Stimulated activated naive CD8-positive, alpha-beta T cell treated with anti-CD3 and anti-CD28 coated beads, Interleukin-15, amount 100 ng/mL, for 72 hours (primary cell): Measurements from ENCODE around the gene TMEM236.

Experiments used
- ATAC-seq: fragments of 150-1000 bp; cut with Tn5 transposase; 2 replicates; pipeline ENCODE4 v1.10.0; 2021; ENCODE audit warnings: mild to moderate bottlenecking, moderate library complexity
- DNase-seq, 2 donors: peaks; one replicate each; pipeline ENCODE4 v3.0.0; 2021 to 2022
- H3K27ac Mint-ChIP-seq, 2 donors: one replicate each; pipeline ENCODE4 v1.8.0; 2022; ENCODE audit warnings: mild to moderate bottlenecking in 2 of 2, mixed read lengths in 2 of 2, moderate library complexity in 2 of 2
- H3K27me3 Mint-ChIP-seq: one replicate; pipeline ENCODE4 v1.8.0; 2022; ENCODE audit warnings: mixed read lengths
- H3K4me1 Mint-ChIP-seq: one replicate; pipeline ENCODE4 v1.8.0; 2022; ENCODE audit warnings: mild to moderate bottlenecking, mixed read lengths
- H3K4me3 Mint-ChIP-seq, 2 donors: one replicate each; pipeline ENCODE4 v1.8.0; 2022; ENCODE audit warnings: mild to moderate bottlenecking in 2 of 2, mixed read lengths in 2 of 2, moderate library complexity in 1 of 2
- H3K9me3 Mint-ChIP-seq, 2 donors: one replicate each; pipeline ENCODE4 v1.8.0; 2022; ENCODE audit warnings: mixed read lengths in 2 of 2

TMEM236 gene

DNA sequence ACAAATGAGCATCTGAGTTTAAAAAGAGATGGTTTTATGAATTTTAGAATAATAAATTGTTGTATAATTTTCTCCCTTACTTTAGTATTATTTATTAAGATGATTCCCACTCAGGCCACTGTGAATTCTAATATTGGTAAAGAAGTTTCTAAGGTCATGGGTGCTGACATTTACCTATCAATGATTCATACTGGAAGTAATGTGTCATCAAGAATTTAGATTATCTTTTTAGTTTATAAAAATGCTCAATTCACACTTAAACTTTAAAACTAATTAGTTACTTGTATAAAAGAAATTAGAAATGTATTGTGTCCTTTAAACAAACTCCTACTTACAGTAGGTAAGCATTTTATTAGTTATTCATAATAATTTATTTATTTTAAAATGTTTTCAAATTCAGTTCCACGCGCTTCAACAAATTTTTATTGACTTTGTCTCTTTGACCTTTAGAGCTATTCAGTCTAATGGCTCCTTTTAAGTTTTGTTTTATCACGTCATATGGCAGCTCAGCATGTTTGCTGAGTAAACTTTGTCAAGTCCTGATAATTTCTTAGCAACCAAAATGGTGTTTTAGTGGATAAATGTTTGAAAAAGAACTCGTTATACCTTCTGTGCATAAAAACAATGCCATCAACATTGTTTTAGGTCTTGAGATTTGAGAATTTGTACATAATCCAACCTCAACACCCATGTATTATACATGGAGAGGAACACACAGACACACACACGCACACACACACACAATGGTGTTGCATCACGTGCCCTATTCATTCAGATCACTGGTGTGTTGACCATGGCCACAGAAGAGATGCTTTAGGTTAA lies 42.0 kb downstream of the TMEM236 start:
- ATAC-seq (no peak), DNase-seq (no peak)
- no peaks in the 10 kb centered on the region for H3K27me3 Mint-ChIP-seq
- peaks cover 6% of the 10 kb centered on the region for H3K4me1 Mint-ChIP-seq
- no peaks in the 10 kb centered on the region for H3K9me3 Mint-ChIP-seq
- no peak overlapping the region for H3K27ac Mint-ChIP-seq
- no peak overlapping the region for H3K4me3 Mint-ChIP-seq

DNA sequence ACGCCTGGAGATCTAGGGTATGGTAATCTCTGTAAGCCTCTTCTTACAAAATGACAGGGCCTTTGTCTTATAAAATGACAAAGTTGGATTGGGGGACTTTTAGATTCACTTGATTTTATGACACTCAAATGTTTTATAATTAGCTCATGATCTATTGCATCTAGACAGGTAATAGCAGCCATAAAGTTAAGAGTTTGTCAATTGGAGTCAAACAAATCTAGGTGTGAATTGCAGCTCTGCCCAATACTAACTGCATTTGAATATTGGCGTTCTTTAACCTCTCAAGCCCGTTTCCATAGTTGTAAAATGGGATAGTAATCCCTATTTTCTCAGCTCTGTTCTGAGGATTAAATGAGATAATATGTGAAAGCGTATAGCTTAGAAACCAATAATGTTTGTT lies 43.1 kb downstream of the TMEM236 start:
- Mint-ChIP-seq H3K27ac (no peak overlapping the region), H3K27me3 (no peaks in the 10 kb centered on the region), H3K9me3 (no peaks in the 10 kb centered on the region), H3K4me3 (no peak overlapping the region), H3K4me1 (peaks cover 6% of the 10 kb centered on the region)
- ATAC-seq, result no peak
- DNase-seq, result no peak

DNA sequence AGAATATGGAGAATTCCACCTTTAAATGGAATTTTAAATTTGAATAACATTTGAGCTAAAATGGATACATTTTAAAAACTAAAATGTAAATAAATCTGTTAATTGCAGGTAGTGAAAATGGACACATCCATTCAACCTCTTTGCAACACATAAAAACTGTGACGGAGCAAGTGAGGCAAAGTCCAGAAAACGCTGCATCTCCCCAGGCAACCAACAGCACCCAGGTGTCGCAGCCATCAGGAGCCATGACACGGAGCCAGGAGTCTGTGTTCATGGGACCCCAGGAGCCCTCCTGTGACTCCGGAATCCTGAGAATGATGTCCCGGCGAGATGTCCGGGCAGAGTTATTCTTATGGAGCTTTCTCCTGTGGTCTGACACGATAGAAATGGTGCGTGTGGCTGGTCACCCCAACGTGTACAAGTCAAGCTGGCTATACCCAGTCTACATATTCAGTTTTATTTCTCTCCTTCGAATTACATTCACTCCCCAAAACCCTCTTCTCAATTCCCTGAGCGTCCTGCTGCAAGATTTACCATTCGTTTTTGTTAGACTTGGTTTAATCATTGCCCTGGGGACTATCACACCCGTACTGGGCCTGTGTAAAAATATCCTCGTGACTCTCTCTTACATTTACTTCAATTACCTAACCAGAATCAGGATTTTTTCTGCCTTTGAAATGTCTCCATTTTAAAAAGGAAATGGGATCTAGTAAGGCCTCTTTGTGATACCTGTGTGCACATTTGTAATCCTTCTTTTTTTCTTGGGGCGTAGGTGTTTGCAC lies 44.0 kb downstream of the TMEM236 start:
- no peaks in the 10 kb centered on the region for H3K9me3 Mint-ChIP-seq
- peaks cover 6% of the 10 kb centered on the region for H3K4me1 Mint-ChIP-seq
- DNase-seq (no peak), ATAC-seq (no peak)
- no peak overlapping the region for H3K4me3 Mint-ChIP-seq
- H3K27me3 Mint-ChIP-seq, result no peaks in the 10 kb centered on the region
- no peak overlapping the region for H3K27ac Mint-ChIP-seq

DNA sequence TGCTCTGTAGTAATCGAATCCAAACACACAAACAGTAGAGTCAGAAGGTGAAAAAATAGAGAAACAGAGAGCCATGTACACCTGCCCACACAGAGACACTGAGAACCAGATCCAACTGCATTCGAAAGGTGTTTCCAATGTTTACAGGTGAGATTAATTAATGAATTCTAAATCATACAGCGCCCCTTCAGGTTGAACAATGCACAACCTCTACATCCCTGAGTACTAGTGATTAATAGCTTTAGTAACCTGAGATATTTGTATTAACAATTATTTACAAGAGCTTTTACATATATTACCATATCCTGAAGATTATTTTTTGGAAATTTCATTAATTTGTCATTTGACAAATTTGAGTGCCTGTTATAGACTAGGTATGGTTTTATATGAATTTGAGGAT lies 49.5 kb downstream of the TMEM236 start:
- Mint-ChIP-seq H3K4me1 (peaks cover 24% of the 10 kb centered on the region), H3K27ac (no peak overlapping the region), H3K4me3 (no peak overlapping the region), H3K27me3 (peaks cover 9% of the 10 kb centered on the region), H3K9me3 (no peaks in the 10 kb centered on the region)
- ATAC-seq, result no peak
- no peak for DNase-seq

DNA sequence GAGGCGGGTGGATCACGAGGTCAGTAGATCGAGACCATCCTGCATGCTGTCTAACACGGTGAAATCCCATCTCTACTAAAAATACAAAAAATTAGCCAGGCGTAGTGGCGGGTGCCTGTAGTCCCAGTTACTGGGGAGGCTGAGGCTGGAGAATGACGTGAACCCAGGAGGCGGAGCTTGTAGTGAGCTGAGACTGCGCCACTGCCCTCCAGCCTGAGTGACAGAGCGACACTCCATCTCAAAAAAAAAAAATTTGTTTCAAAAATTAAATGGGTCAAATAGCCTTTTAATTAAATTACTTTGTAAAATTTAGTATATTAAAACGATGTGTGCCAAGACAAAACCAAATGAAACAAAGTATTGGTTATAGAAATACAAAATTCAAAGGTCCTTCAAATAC lies 50.3 kb downstream of the TMEM236 start:
- H3K4me3 Mint-ChIP-seq, result no peak overlapping the region
- H3K27me3 Mint-ChIP-seq, result peaks cover 12% of the 10 kb centered on the region
- no peaks in the 10 kb centered on the region for H3K9me3 Mint-ChIP-seq
- DNase-seq (no peak), ATAC-seq (no peak)
- peaks cover 24% of the 10 kb centered on the region for H3K4me1 Mint-ChIP-seq
- no peak overlapping the region for H3K27ac Mint-ChIP-seq

DNA sequence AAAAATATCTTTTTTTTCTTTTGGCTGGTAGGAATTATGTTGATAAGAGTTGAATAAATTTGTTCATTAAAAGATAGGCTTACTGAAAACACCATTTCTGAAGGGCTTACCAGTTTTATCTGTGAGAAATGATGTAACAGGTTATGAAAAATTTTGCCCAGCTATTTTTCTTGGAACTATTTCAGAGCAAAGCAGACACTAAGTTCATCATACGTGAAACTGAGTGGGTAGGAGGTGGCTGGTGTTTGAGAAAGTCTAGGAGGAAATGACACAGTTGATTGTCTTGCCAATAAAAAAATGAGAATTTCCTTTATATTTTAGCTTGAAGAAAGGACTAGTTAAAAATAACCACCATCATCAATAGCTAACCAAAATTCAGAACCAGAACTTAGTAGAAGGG lies 51.0 kb downstream of the TMEM236 start:
- peak overlapping the region in 1 of 2 donors; percentile 54 for H3K4me3 Mint-ChIP-seq
- peaks cover 24% of the 10 kb centered on the region for H3K4me1 Mint-ChIP-seq
- H3K9me3 Mint-ChIP-seq, result no peaks in the 10 kb centered on the region
- ATAC-seq (peak; percentile 75), DNase-seq (no peak)
- peak overlapping the region; percentile 22 to 71 for H3K27ac Mint-ChIP-seq
- peaks cover 12% of the 10 kb centered on the region for H3K27me3 Mint-ChIP-seq

DNA sequence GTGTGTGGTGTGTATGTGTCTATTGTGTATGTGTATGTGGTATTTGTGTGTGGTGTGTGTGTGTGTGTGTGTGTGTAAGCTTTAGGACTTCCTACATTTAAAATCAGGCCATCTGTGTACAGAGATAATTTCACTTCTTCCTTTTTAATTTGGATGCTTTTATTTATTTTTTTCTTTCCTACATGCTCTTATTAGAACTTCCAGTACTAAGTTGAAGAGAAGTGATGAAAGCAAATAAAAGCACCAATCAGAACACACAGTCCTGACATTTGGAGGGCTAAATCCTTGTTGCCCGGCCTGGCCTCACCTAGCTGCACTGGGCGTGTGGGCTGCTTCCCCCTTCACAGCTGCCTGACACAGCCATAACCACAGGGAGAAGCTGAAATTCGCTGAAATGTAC lies 53.3 kb downstream of the TMEM236 start:
- no peak overlapping the region for H3K4me3 Mint-ChIP-seq
- peaks cover 35% of the 10 kb centered on the region for H3K27me3 Mint-ChIP-seq
- H3K9me3 Mint-ChIP-seq, result no peaks in the 10 kb centered on the region
- H3K27ac Mint-ChIP-seq, result no peak overlapping the region
- H3K4me1 Mint-ChIP-seq, result peaks cover 39% of the 10 kb centered on the region
- ATAC-seq (no peak), DNase-seq (no peak)

DNA sequence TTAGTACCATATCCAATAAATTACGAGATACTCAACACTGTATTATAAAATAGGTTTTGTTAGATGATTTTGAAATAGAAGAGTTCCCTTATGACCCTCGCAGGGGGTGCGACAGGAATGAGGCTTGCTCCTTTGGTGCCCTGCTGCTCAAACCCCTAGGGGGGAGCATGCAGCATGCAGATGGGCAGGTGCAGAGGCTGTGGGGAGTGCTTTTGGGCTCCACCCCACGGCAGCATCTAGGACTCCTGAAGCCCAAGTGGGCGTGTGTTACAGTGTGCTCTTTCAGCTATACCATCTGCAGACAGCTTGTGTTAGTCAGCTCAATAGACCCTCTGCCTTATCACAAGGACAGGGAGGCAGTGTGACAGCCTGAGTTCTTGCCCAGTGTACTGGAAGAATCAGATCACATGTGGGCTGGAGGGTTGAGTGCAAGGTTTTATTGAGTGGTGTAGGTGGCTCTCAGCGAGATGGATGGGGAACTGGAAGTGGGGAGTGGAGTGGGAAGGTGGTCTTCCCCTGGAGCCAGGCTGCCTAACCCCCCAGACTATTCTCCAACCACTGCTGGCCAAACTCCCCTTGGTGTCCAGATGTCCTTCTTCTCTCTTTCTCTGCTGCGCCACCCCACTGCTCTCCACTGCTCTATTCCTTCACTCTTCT lies 54.0 kb downstream of the TMEM236 start:
- Mint-ChIP-seq H3K27me3 (peaks cover 42% of the 10 kb centered on the region), H3K9me3 (no peaks in the 10 kb centered on the region), H3K4me1 (peaks cover 42% of the 10 kb centered on the region), H3K4me3 (no peak overlapping the region), H3K27ac (peak overlapping the region in 1 of 2 donors; percentile 13)
- peak; percentile 28 to 54 for DNase-seq
- peak; percentile 93 for ATAC-seq

DNA sequence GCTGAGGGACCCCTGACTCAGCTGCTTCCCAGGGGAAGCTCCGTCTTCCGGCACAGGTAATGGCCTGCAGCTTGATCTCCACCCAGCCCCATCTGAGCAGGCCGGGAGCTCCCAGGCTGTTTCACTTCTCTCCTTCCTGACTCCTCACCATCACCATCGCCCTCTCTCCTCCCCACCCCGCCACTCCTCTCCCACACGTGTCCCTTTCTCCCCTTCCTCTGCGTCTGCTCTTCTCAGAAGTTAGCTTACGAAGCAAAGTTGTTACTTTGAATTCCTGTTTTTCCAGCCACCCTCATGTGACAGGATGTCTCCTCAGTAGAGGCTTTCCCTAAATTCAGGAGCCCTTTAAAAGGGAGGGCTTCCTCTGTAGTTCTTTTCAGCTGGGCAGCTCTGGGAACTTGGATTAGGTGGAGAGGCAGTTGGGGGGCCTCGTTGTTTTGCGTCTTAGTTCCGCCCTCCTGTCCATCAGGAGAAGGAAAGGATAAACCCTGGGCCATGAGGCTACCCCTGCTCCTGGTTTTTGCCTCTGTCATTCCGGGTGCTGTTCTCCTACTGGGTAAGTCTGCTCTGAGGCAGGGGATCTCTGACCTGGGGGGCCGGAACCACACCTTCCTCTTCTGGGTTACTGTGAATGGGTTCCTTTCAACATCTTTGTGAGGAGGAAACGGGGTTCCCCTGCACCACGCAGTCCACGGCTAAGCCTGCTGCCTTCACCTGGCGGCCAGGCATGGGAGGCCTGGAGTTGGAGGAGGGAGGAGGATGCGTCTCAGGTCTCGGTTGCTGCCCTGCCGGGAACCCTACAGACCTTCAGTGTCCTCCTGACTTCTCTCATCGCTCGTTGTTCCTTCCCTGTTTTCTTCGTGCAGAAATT lies 57.2 kb downstream of the TMEM236 start, which contains the start of gene MRC1:
MRC1 (plus strand) TSS at position 378 of the 871 bp plus-strand sequence; CDS start at position 496, 118 bp downstream.
- peak; percentile 35 for ATAC-seq
- Mint-ChIP-seq H3K4me3 (peak within 1 kb of the TSS; percentile 35 to 79), H3K27me3 (peaks cover 55% of the 10 kb centered on the region), H3K27ac (peak within 1 kb of the TSS; percentile 40 to 71), H3K4me1 (peaks cover 30% of the 10 kb centered on the region), H3K9me3 (no peaks in the 10 kb centered on the region)
- no peak for DNase-seq

DNA sequence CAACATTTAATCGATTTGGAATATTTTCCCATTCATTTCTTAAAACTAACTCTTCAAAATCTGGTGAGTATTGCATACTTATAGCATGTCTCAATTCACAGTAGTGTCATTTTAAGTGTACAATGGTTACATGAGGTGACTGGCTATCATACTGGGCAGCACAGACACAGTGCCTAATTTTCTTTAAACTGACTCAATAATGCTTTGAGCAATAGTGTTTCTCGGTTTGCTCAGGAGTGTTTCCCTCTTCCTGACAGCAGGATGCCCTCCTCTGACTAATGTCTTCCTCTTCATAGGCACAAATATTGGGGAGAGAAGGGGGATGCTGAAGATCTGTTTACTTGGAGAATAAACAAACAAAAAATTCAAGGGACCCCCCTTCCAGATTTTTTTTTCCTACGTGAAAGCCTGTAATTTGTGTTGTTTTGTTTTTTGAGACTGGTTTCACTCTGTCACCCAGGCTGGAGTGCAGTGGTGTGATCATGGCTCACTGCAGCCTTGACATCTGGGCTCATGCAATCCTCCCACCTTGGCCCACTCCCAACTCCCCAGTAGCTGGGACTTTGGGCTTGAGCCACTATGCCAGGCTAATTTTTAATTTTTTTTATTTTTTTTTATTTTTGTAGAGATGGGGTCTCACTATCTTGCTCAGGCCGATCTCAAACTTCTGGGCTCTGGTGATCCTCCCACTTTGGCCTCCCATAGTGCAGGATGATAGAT lies 59.3 kb downstream of the TMEM236 start:
- Mint-ChIP-seq H3K27ac (no peak overlapping the region), H3K27me3 (peaks cover 48% of the 10 kb centered on the region), H3K9me3 (no peaks in the 10 kb centered on the region), H3K4me3 (no peak overlapping the region), H3K4me1 (peaks cover 19% of the 10 kb centered on the region)
- ATAC-seq (no peak), DNase-seq (no peak)

DNA sequence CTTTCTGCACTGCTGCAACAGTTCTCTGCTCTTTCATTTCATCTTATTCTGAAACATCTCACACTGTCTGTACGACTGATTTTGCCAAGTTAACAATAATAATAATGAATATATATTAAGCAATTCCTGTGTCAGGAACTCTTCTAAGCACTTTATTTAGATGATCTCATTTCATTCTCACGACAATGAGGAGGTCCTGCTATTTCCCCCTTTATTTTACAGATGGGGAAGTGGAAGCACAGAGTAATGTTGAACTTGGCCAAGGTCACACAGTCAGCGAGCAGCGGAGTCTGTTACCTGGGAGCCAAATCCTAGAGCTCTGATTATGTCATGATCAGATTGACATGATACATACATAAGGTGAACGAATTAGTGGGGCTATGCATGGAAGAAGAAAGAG lies 63.0 kb downstream of the TMEM236 start:
- Mint-ChIP-seq H3K27me3 (peaks cover 23% of the 10 kb centered on the region), H3K9me3 (no peaks in the 10 kb centered on the region), H3K4me3 (no peak overlapping the region), H3K27ac (peak overlapping the region in 1 of 2 donors; percentile 24), H3K4me1 (peaks cover 6% of the 10 kb centered on the region)
- no peak for ATAC-seq
- no peak for DNase-seq

DNA sequence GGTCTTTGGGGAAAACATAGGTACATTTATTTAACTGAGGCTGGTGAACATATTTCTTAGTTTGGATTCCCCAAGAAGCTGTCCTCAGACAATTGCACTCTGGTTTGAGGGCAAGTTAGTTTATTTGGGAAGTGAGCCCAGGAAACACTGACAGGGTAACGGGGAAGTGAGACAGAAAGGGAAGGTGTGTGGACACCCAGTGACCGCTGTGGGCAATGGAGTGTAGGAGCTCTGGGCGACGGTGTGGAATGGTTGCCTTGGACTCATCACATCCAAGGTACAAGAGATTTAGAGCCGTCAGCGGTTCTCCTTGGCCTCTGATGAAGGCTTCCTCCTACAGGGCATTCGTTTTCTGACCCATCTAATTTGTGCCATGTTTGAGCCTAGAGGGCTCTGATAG lies 64.2 kb downstream of the TMEM236 start:
- Mint-ChIP-seq H3K27me3 (peaks cover 11% of the 10 kb centered on the region), H3K9me3 (no peaks in the 10 kb centered on the region), H3K4me1 (no peaks in the 10 kb centered on the region), H3K27ac (peak overlapping the region in 1 of 2 donors; percentile 5), H3K4me3 (no peak overlapping the region)
- no peak for ATAC-seq
- DNase-seq, result no peak

DNA sequence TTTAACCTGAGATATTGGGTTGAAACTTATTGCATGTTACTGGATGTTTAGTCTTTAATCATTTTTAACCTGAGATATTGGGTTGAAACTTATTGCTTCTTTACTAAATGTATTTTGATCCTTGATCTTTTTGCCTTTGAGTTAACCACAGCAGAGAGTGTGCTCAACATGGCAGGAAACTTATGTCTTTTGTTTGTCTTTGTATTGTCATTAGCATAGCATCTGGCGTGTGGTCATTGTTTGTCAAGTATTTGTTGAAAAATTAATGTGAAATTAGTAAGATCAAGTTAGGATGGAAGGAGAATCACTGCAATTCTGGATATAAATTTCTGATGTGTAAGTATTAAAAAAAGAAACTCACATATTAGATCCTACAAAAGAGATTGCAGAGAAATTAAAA lies 65.3 kb downstream of the TMEM236 start:
- Mint-ChIP-seq H3K9me3 (no peaks in the 10 kb centered on the region), H3K27ac (no peak overlapping the region), H3K27me3 (peaks cover under 1% of the 10 kb centered on the region), H3K4me3 (no peak overlapping the region), H3K4me1 (no peaks in the 10 kb centered on the region)
- ATAC-seq, result no peak
- DNase-seq, result no peak

DNA sequence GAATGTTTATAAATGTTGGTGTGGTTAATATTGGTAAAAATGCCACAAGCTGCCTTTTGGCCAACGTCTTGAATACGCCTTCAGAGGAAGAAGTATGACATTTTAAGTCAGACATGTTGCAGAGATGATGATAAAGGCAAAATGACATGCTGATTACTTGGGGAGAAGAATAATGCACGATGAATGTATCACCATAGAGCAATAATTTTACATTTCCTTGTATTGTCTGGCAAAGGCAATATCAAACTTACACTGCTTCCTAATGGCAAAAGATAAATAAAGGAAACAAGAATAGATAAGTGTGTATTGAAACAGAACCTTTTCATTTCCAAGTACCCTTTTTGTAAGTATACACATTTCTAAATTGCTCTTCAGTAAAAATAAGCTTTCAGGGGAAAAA lies 65.8 kb downstream of the TMEM236 start:
- Mint-ChIP-seq H3K9me3 (no peaks in the 10 kb centered on the region), H3K27me3 (peaks cover 3% of the 10 kb centered on the region), H3K27ac (no peak overlapping the region), H3K4me1 (no peaks in the 10 kb centered on the region), H3K4me3 (no peak overlapping the region)
- no peak for DNase-seq
- no peak for ATAC-seq
